GM21528 (cell line): ENCODE measurements around the gene MKI67.

ENCODE experiments used
- ATAC-seq: cut with Tn5 transposase; IDR thresholded peaks from one replicate; pipeline ENCODE4 v1.9.1; 2021; ENCODE audit warnings: mild to moderate bottlenecking, moderate library complexity; ENCODE audit not compliant: unreplicated experiment, low FRiP score

MKI67 gene

DNA sequence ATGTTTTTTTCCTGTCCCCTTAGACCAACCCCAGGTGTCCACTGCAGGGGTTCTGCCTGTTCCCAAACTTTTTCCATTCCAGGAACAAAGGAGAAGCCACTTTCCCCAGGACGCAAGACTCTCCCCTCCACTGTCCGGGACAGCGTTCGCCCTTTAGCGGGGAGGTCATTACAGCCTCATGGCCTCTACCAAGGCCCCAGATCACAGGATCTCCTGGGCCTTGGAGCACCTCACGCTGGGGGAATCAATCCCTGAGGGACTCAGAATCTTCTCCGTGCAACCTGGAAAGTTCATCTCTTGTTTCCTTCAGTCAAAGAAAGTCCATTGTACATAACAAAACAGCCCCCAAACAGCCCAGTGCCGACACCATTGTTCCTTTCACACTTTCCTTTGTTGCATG is 41.2 kb downstream of the MKI67 start:
- no peak for ATAC-seq

DNA sequence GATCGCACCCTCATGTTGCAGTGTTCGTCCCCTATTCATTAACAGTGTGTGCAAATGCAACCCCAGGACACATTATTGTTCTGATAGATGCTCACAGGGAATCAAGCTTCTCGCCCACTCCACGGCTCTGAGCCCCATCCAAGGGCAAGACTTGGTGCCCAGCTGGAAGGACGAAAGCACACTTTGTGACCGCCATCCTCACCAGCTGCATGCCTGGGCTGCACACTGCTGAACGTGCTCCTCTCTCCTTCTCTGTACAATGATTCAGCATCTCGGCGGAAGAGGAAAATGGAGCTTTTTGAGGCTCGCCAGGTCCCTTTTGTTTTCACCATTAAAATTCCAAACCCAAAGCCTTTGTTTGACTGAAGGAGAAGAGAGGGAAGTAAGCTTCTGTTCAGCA is 41.9 kb downstream of the MKI67 start:
- no peak for ATAC-seq

DNA sequence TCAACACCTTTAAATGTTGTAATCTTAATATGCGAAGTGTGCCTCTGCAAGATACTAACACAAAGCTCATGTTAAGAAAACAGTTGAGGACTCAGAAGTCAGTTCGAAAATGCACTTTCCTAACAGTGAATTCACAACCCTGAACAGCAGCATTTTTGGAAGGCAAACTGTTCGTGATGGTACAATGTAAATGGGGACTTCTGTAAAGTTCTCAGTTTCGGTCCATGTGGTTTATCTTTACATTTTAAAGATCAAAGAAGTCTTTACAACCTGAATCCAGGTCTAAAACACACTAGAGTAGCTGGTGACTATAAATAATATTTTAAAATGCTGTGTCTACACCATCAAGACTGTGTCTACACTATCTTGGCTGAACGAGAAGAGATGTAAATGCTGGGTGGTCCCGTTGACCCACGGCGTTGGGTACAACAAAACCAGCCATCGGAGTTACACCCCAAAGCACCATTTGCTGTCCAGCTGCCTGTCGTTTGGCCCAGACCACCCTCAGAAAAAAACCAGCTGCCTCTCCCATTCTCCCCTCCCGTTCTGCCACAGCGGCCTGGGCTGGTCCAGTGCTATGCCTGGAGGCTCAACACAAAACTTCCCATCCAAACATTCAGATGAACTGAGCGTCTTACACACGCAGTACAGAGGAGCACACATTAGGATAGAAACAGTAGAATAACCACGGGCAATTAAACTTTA is 42.9 kb downstream of the MKI67 start:
- no peak for ATAC-seq

DNA sequence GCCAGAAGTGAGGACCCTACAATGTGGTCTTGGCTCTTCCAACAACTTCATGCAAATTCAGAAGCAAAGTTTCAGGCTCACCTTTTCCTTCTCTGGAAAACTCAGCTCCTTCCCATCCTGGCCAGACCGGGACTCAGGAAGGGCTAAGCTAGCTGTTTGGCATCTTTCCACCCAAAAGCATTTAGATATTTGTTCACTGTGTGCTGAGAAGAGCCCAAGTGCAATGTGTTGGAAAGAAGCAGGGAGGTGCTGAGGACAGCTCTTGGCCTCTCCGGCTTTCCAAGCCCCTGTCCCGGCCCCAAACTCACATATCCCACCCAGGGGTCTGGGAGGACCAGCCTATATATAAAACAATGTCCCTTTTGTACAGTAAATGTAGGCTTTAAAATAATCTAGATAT is 44.5 kb downstream of the MKI67 start:
- no peak for ATAC-seq

DNA sequence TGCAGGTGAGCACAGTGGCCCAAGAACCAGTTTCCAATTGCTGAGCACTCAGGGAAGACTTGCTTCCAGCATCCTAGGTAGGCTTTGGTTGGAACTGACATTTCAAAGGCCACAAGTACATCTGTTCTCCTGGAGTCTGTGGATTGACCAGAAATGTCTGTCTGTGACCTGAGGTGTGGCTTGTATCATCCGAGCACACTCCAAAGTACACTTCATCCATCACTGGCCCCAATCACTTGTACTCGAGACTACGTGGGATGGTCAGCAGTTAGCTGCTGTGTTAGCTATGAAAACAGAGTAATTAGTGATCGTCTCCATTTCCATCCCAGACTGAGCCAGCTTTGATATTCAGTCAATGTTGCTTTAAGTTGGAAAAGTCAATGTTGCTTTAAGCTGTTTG is 45.0 kb downstream of the MKI67 start:
- no peak for ATAC-seq

DNA sequence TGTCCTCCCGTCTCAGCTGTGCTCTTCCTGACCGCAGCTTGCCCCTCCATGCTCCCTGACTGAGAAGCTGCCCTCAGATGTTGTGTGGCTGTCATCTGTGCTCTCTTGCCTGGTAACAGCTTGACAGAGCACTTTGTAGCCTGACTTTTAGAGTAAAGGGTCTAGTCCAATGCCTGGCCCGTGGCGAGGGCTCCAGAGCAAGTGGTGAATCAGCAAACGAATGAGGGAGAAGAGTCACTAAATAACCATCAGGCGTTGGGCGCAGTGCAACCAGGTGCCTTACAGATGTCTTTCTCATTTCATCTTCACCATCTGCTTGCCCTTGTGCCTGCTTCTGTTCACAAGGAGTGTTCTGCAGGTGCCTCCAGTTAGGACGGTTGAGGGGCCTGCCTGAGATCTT is 45.6 kb downstream of the MKI67 start:
- ATAC-seq: no peak

DNA sequence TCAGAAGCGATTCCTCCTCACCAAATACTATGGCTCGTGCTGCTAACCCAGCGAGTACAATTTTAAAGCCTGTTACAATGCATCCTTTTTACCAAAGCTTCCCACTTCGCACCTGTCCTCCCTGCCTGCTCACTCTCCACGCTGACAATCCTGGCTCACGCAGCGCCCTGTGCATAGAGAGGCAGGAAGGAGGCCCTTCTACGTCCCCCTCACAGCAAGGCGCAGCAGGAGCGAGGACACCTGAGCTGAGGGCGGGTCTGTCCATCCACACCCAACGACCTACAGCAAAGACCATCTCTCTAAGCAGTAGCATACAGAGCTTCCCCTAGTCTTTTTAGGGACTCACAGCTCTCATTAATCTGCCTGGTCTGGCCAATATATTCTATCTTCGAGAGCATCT is 46.0 kb downstream of the MKI67 start:
- ATAC-seq: no peak

DNA sequence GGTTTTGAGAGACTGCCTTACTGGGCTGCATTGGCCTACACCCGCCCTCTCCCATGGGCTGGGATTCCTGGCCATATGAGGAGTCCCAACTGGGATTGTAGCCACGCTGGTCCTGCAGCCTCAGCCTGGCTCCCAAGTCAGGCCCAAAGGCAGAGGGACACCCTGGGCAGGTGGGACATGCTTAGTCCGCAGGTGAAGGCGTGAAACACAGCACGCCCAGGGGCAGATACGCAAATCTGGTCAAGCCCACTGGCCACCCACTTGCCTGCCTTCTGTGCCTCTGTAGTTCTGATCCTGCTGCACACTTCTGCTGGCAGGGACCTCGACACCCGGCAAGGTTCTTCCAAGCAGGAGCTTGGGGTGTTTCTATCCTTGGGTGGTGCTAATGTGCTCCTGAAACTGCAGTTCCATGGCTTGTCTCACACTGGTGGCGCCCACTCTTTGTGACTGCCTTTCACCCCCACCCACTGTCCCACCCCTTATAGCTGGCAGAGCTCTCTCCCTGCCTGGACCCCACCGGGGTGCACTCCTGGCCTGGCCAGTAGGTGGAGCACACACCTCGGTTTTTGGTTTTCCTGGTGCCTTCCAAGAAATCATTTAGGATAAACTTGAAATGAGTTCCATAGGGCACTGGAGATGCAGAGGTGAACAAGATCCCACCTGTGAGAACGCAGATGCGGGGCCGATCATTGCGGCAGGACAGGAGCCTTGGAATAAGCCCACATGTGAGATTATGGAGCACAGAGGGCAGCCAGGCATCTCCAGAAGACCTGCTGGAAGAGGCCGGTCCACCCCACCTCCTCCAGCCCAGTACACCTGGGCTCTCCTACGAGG is 47.9 kb downstream of the MKI67 start:
- ATAC-seq: no peak

DNA sequence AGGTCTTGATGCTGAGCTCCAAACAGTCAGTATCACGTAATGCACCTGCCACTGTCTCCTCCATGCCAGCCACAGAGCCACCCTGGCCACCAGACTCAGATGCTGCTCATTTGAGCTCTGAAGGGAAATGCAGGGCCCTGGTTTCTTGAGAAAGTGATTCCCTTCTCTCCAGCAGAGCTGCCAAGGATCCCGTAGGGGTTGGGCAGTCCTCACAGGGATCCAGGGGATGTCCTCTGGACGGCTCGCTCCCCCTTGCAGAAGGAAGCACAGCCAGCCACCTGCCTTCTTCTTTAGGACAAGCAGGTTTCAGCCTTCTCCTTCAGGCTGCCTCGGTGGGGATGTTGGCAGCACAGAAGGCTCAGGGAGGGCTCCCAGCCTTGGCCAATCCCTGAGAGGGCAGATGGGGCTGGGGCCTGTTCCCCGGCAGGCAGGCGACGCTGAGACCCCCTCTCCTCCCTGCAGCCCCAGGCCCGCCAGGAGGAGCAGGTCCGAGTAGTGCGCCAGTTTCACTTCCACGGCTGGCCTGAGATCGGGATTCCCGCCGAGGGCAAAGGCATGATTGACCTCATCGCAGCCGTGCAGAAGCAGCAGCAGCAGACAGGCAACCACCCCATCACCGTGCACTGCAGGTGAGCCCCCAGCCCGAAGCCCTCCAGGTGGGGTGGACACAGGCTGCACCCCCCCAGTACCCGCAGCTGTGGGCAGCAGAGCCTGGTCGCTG is 48.9 kb downstream of the MKI67 start:
- no peak for ATAC-seq

DNA sequence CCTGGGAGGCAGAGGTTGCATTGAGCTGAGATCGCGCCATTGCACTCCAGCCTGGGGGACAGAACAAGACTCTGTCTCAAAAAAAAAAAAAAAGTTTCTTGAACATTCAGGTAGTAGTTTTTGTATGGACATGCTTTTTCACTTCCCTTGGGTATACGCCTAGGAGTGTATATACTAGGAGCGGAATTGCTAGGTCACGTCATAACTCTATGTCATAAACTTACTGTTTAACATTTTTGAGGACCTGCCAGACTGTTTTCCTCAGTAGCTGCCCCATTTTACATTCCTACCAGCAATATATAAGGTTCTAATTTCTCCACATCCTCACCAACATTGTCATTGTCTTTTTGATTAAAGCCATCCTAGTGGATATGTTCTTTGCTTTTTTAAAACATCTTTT is 51.6 kb downstream of the MKI67 start:
- ATAC-seq: no peak

DNA sequence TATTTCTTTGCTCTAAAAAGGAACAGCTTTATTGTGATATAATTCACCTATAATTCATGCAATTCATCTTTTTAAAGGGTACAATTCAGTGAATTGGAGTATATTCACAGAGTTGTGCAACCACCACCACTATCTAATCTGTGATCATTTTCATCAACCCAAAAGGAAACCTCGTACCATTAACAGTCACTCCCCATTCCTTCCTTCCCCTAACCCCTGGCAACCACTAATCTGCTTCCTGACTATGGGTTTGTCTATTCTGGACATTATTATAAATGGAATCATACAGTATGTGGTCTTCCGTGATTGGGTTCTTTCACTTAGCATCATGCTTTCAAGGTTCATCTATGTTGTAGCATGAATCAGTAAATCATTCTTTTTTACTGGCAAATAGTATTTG is 52.3 kb downstream of the MKI67 start:
- ATAC-seq: no peak

DNA sequence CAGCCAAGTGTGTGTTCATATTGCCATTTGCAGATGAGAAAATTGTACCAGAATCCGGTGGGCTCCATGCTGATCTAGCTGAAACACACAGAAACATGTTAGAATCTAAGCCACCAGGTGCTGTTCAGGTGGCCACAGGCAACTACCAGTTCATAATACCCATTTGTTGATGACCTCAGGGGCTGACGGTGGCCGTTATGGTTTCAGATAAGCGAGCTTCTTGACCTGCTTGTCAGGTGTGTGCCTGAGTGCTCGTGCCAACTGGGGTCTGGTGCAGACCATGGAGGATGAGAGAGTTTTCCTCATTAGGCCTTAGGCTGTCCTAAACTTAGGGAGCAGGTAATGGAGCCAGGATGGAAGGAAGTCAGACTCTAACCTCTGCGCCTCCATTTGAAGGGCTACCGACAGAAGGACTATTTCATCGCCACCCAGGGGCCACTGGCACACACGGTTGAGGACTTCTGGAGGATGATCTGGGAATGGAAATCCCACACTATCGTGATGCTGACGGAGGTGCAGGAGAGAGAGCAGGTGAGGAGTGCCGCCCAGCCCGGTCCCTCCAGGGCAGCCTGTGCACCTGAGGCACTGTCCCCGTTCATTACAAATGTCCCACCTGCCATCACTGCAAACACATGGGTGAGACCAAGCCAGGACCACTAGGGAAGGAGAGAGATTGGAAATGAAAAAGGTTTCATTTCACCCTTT is 53.1 kb downstream of the MKI67 start:
- no peak for ATAC-seq

DNA sequence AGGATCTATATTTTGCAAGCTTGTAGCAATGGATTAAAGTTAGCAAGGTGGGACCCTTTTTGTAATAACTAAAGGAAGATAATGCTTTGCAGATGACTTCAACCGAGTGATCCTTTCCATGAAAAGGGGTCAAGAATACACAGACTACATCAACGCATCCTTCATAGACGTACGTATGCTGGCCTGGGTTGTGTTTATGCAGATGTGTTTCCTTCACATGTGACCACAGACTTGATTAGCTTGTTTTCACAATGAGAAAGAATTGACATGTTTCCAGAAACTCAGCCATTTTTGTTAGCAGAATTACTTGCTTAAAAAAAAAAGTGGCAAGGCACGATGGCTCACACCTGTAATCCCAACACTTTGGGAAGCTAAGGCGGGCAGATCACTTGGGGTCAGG is 54.2 kb downstream of the MKI67 start:
- no peak for ATAC-seq

DNA sequence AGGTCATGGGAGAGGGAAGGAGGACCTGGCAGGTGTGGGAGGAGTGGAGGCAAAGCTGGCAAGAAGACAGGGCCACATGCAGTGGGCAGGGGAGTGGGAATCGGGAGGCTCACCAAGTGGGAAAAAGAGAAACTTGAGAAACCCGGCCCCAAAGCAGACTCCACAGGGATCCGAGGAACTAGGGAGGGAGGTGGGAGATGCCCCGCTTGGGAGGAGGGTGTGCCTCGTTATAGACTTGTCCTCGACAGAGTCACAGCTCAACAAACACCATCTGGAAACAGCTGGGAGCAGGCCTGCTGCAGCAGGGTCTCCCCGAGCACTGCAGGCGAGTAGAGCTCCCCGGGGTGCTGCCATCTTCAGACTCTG is 54.8 kb downstream of the MKI67 start:
- no peak for ATAC-seq

DNA sequence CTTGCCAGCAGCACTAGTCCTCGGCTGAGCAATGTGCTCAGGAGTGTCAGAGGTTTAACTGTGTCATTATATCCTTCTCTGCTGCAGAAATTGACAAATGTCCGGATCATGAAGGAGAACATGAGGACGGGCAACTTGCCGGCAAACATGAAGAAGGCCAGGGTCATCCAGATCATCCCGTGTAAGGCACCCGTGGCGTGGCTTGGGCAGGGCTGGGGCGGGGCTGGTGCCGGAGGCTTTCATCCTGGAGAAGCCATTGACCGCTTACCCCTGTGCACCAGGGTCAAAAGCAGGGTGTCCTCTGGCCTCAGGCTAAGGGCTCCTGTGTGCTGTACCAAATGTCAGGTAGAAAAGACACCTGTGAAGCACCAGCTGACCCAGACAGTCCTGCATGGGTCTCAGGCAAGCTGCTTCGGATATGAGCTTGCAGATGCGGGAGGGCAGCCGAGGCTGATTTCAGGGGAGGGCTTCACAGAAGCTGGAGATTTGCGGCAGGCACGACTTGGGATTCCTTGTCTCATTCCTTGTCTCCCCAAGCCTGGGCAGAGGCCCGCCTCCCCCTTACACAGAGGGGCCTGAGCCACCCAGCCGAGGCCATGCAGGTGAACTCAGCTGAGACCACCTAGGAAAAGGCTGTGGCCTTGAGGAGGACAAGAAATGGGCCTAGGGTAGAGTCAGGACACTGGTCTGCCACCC is 55.4 kb downstream of the MKI67 start:
- ATAC-seq: no peak

DNA sequence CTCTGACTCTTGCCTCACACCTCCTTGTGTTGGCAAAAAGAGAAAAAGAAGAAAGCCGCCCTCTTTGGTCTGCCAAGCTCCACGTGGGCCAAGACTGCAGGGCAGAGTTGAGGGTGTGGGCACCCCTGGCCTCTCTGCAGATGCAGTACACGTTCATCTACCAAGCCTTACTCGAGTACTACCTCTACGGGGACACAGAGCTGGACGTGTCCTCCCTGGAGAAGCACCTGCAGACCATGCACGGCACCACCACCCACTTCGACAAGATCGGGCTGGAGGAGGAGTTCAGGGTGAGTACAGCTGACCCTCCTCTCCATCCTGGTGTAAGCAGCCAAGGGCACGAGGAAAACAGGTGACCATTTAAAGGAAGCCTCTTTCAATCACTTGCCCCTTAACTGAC is 56.1 kb downstream of the MKI67 start:
- ATAC-seq: no peak

DNA sequence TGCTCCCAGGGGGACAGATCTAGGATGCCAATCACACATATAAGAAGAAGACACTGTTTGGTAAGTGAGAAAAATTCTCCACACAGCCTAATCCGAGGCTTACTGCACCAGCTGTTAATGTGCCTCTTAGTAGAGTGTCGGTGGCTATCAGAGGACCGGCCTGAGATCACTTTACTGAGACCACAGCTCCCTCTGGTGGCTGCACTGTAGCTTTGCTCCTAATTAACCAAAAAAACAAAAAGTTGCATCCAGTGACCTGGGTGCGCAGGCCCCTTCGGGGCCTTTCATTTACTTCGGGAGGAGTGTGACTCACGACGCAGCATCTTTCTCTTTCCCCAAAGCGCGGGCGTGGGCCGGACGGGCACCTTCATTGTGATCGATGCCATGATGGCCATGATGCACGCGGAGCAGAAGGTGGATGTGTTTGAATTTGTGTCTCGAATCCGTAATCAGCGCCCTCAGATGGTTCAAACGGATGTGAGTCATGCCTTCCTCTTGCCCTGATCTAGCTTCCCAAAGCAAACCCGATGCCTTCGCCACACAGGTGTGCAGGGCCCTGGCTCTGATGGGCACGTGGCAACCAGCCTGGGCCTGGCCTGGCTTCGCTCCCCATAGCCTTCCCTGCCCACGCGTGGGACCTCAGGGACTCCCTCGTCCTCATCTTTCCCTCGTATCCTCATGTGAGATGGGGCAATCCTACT is 56.7 kb downstream of the MKI67 start:
- ATAC-seq: no peak

DNA sequence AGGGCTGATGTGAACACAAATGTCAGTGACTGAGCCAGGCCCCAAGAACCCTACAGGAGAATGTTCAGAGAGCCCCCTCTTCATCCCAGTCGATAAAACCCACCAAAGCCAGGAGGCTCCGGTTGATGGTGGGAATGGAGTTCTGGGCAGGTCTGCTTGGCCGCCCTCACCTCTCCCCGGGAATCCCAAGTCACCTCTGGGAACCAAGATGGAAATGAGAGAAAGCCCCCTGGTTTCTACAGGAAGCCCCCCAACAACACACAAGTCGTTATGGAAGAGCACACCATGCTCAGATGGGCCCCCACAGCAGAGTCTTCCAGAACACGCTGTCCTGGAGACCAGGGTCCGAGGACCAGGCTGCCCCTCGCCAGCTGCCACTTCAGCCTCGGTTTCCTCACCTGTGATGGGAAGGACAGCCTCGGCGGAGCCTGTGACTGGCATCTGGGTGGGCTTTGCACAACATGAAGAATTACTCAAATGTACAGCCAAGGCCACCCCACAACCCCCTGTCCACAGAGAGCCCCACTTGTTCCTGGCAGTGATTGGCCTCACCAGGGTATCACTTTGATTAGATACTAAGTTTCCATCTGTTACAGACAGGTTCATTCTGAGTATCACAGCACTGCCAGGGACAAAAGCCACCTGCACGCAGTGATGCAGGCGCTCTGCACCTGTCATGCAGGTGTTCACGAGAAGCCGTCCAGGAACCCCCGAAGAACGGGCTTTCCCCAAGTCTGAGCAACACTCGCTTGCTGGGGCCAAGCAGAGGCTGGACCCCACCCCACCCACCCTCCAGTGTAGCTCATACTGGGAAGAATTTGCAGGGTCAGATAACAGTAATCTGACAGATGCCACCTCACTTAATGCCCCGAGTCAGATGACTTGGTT is 57.6 kb downstream of the MKI67 start:
- ATAC-seq: no peak
